Erythroblast (primary cell): ENCODE data around the gene ELF5.

Experiments
- DNase-seq, 2 experiments: peaks; one replicate each; lab custom pipeline; 2025; lab: John Stamatoyannopoulos, UW
- GATA1 ChIP-seq: IDR thresholded peaks from 2 replicates; pipeline ENCODE4 v1.6.1; 2011; ENCODE audit warnings: low read depth, mild to moderate bottlenecking, control low read depth, low read length, moderate library complexity
- POLR2A ChIP-seq: IDR thresholded peaks from 2 replicates; pipeline ENCODE4 v1.6.1; 2011; ENCODE audit warnings: mild to moderate bottlenecking, low read length

Gene ELF5

GRCh38 chr11:34510673-34511072 lies 2.9 kb downstream of the ELF5 start:
- no peak for DNase-seq
- TF ChIP-seq GATA1 (no peak), POLR2A (no peak)

GRCh38 chr11:34510218-34510617 lies 3.4 kb downstream of the ELF5 start:
- no peak for DNase-seq
- TF ChIP-seq GATA1 (no peak), POLR2A (no peak)

GRCh38 chr11:34509336-34509876 lies 4.2 kb downstream of the ELF5 start:
- TF ChIP-seq GATA1 (no peak), POLR2A (no peak)
- no peak for DNase-seq

GRCh38 chr11:34508524-34508923 lies 5.1 kb downstream of the ELF5 start:
- TF ChIP-seq GATA1 (no peak), POLR2A (no peak)

GRCh38 chr11:34507610-34508009 lies 6.0 kb downstream of the ELF5 start:
- TF ChIP-seq POLR2A (no peak), GATA1 (no peak)
- DNase-seq: no peak

More at GRCh38 chr11:34508524-34508923, 5.1 kb downstream of the ELF5 start:
- DNase-seq: no peak

GRCh38 chr11:34507156-34507555 lies 6.4 kb downstream of the ELF5 start:
- no peak for DNase-seq
- TF ChIP-seq POLR2A: no peak

- no peak for TF ChIP-seq POLR2A
- no peak for TF ChIP-seq GATA1
- no peak for DNase-seq
Observed at GRCh38 chr11:34505874-34506273, 7.7 kb downstream of the ELF5 start.

GRCh38 chr11:34502949-34503348 lies 10.6 kb downstream of the ELF5 start:
- no peak for TF ChIP-seq POLR2A
- TF ChIP-seq GATA1: no peak
- no peak for DNase-seq

- DNase-seq: no peak
- TF ChIP-seq GATA1: no peak
Observed at GRCh38 chr11:34501949-34502348, 11.6 kb downstream of the ELF5 start.

- TF ChIP-seq POLR2A (no peak), GATA1 (no peak)
- DNase-seq: no peak
Observed at GRCh38 chr11:34501500-34501899, 12.1 kb downstream of the ELF5 start.

GRCh38 chr11:34499719-34500500 lies 13.7 kb downstream of the ELF5 start:
- TF ChIP-seq GATA1 (no peak), POLR2A (no peak)
- DNase-seq: no peak

GRCh38 chr11:34495724-34496377 lies 17.7 kb downstream of the ELF5 start:
- no peak for DNase-seq
- no peak for TF ChIP-seq POLR2A
- no peak for TF ChIP-seq GATA1

GRCh38 chr11:34495239-34495723 lies 18.3 kb downstream of the ELF5 start:
- DNase-seq: no peak
- no peak for TF ChIP-seq GATA1

- TF ChIP-seq GATA1 (no peak), POLR2A (no peak)
- DNase-seq: no peak
Observed at GRCh38 chr11:34493926-34494595, 19.5 kb downstream of the ELF5 start.
